BE2C (cell line): ENCODE results near the gene UQCRFS1.
A peak's percentile ranks its signal among the peaks of the same experiment; 100 is the strongest.
"Not testable (repeated sequence)": the region's sequence is repeated elsewhere in the genome, so short reads cannot be mapped to it uniquely, and the experiment has no call there.

Experiments used
- DNase-seq: peaks from one replicate; pipeline ENCODE4 v3.0.0-alpha.2; 2020
- H3K27me3 ChIP-seq: fragments of 250-450 bp; sonication (Bioruptor Pico); 2 replicates; pipeline ENCODE4 v1.5.1; 2020; ENCODE audit warnings: mild to moderate bottlenecking
- H3K36me3 ChIP-seq: fragments of 250-450 bp; sonication (Bioruptor Pico); 2 replicates; pipeline ENCODE4 v1.5.1; 2020; ENCODE audit warnings: mild to moderate bottlenecking
- H3K4me1 ChIP-seq: fragments of 250-450 bp; sonication (Bioruptor Pico); 2 replicates; pipeline ENCODE4 v1.5.1; 2020
- H3K4me3 ChIP-seq: 2 replicates; pipeline ENCODE4 v1.5.1; 2011; ENCODE audit warnings: low read depth, low read length
- H3K9me3 ChIP-seq: fragments of 250-450 bp; sonication (Bioruptor Pico); 2 replicates; pipeline ENCODE4 v1.5.1; 2020
- CTCF ChIP-seq: IDR thresholded peaks from 2 replicates; pipeline ENCODE4 v1.5.1; 2012; ENCODE audit warnings: mild to moderate bottlenecking, low read depth, low read length

The UQCRFS1 gene

GRCh38 chr19:29217616-29218015 lies 4.7 kb upstream of the UQCRFS1 start:
- H3K4me3 ChIP-seq: no peak overlapping the region
- no peak for TF ChIP-seq CTCF
- peaks cover 3% of the 10 kb centered on the region; the same call in 1 of the 2 replicates for H3K36me3 ChIP-seq
- 0 out of 2 replicates have a peak, but pooled peaks cover 3% of the 10 kb centered on the region for H3K27me3 ChIP-seq
- no peaks in the 10 kb centered on the region for H3K9me3 ChIP-seq
- DNase-seq: no peak
- H3K4me1 ChIP-seq: no peaks in the 10 kb centered on the region

- DNase-seq: no peak
- no peaks in the 10 kb centered on the region for H3K9me3 ChIP-seq
- TF ChIP-seq CTCF: no peak
- peaks cover 3% of the 10 kb centered on the region; the same call in 1 of the 2 replicates for H3K4me1 ChIP-seq
- peaks cover 9% of the 10 kb centered on the region for H3K36me3 ChIP-seq
- H3K27me3 ChIP-seq: 0 out of 2 replicates have a peak, but pooled peaks cover 3% of the 10 kb centered on the region
- no peak overlapping the region for H3K4me3 ChIP-seq
Observed at GRCh38 chr19:29216021-29216420, 3.1 kb upstream of the UQCRFS1 start.

- Histone ChIP-seq H3K4me1 (peaks cover 3% of the 10 kb centered on the region; the same call in 1 of the 2 replicates), H3K4me3 (no peak overlapping the region), H3K27me3 (0 out of 2 replicates have a peak, but pooled peaks cover 3% of the 10 kb centered on the region), H3K36me3 (peaks cover 12% of the 10 kb centered on the region), H3K9me3 (no peaks in the 10 kb centered on the region)
- TF ChIP-seq CTCF: no peak
- DNase-seq: no peak
Observed at GRCh38 chr19:29215322-29215845, 2.4 kb upstream of the UQCRFS1 start.

GRCh38 chr19:29214411-29214810 lies 1.5 kb upstream of the UQCRFS1 start:
- Histone ChIP-seq H3K4me3 (no peak overlapping the region), H3K27me3 (0 out of 2 replicates have a peak, but pooled peaks cover 3% of the 10 kb centered on the region), H3K36me3 (peaks cover 12% of the 10 kb centered on the region), H3K9me3 (no peaks in the 10 kb centered on the region), H3K4me1 (peaks cover 3% of the 10 kb centered on the region; the same call in 1 of the 2 replicates)
- no peak for TF ChIP-seq CTCF
- DNase-seq: no peak

GRCh38 chr19:29212356-29212647 lies 649 bp downstream of the UQCRFS1 start:
- peaks cover 3% of the 10 kb centered on the region; the same call in 1 of the 2 replicates for H3K4me1 ChIP-seq
- H3K36me3 ChIP-seq: peaks cover 19% of the 10 kb centered on the region
- no peak for TF ChIP-seq CTCF
- H3K27me3 ChIP-seq: no peaks in the 10 kb centered on the region
- no peak for DNase-seq
- peak overlapping the region; percentile 99 for H3K4me3 ChIP-seq
- H3K9me3 ChIP-seq: no peaks in the 10 kb centered on the region

- DNase-seq: no peak
- no peak for TF ChIP-seq CTCF
- Histone ChIP-seq H3K27me3 (no peaks in the 10 kb centered on the region), H3K36me3 (peaks cover 22% of the 10 kb centered on the region), H3K4me1 (peaks cover 3% of the 10 kb centered on the region; the same call in 1 of the 2 replicates), H3K9me3 (no peaks in the 10 kb centered on the region), H3K4me3 (peak overlapping the region; percentile 99)
Observed at GRCh38 chr19:29211562-29212355, 1.2 kb downstream of the UQCRFS1 start.

- H3K36me3 ChIP-seq: peaks cover 29% of the 10 kb centered on the region
- H3K27me3 ChIP-seq, H3K4me1 ChIP-seq, DNase-seq, H3K9me3 ChIP-seq: not testable (repeated sequence)
- H3K4me3 ChIP-seq: peak overlapping the region; percentile 99; the same call in 1 of the 2 replicates
Observed at GRCh38 chr19:29211041-29211440, 1.9 kb downstream of the UQCRFS1 start.

GRCh38 chr19:29210502-29210901 lies 2.4 kb downstream of the UQCRFS1 start:
- not testable (repeated sequence) for H3K9me3 ChIP-seq, H3K4me1 ChIP-seq, DNase-seq, H3K4me3 ChIP-seq, H3K27me3 ChIP-seq
- H3K36me3 ChIP-seq: peaks cover 30% of the 10 kb centered on the region

- H3K36me3 ChIP-seq: peaks cover 27% of the 10 kb centered on the region
- not testable (repeated sequence) for H3K4me3 ChIP-seq, H3K9me3 ChIP-seq, H3K4me1 ChIP-seq, H3K27me3 ChIP-seq, DNase-seq
Observed at GRCh38 chr19:29207403-29208187, 5.4 kb downstream of the UQCRFS1 start.
